Cardiac fibroblast (primary cell): ENCODE measurements around the gene DRAM1.
"Not testable (repeated sequence)": the region's sequence is repeated elsewhere in the genome, so short reads cannot be mapped to it uniquely, and the experiment has no call there.

Source experiments
- DNase-seq, 2 donors: peaks; one replicate each; pipeline versions ENCODE4 v3.0.0 to v3.0.0-alpha.2; 2010; ENCODE audit warnings: low read depth in 2 of 2
- H3K4me3 ChIP-seq, 2 donors: replicated peaks in 1 of 2; 1 replicate in 1 of 2; 2 replicates in 1 of 2; pipeline ENCODE4 v1.5.1; 2011; ENCODE audit warnings: low read depth in 2 of 2, low read length in 2 of 2, mild to moderate bottlenecking in 2 of 2, moderate library complexity in 1 of 2
- CTCF ChIP-seq: IDR thresholded peaks from one replicate; pipeline ENCODE4 v1.5.1; 2011; ENCODE audit warnings: low read depth, mild to moderate bottlenecking, low read length, inconsistent platforms

DRAM1 gene

GRCh38 chr12:101852998-101853397 is 24.4 kb upstream of the DRAM1 start:
- TF ChIP-seq CTCF: no peak
- no peak overlapping the region for H3K4me3 ChIP-seq
- no peak for DNase-seq

GRCh38 chr12:101854747-101855146 is 22.6 kb upstream of the DRAM1 start:
- no peak for DNase-seq
- no peak for TF ChIP-seq CTCF
- no peak overlapping the region for H3K4me3 ChIP-seq

GRCh38 chr12:101855364-101855884 is 22.0 kb upstream of the DRAM1 start:
- DNase-seq: no peak
- no peak for TF ChIP-seq CTCF
- H3K4me3 ChIP-seq: no peak overlapping the region

GRCh38 chr12:101855976-101856375 is 21.4 kb upstream of the DRAM1 start:
- no peak for DNase-seq
- no peak for TF ChIP-seq CTCF
- H3K4me3 ChIP-seq: no peak overlapping the region

GRCh38 chr12:101856614-101857013 is 20.8 kb upstream of the DRAM1 start:
- DNase-seq, H3K4me3 ChIP-seq: not testable (repeated sequence)

- no peak overlapping the region for H3K4me3 ChIP-seq
- TF ChIP-seq CTCF: no peak
- peak; percentile 59 to 91 for DNase-seq
These were observed 20.3 kb upstream of the DRAM1 start for GRCh38 chr12:101857043-101857558.

GRCh38 chr12:101858361-101858760 is 19.0 kb upstream of the DRAM1 start:
- TF ChIP-seq CTCF: no peak
- no peak for DNase-seq

More at GRCh38 chr12:101858361-101858760, 19.0 kb upstream of the DRAM1 start:
- no peak overlapping the region for H3K4me3 ChIP-seq
